GM18858 (cell line): ENCODE results near the gene DRD1.

Experiments used
- ATAC-seq: cut with Tn5 transposase; IDR thresholded peaks from one replicate; pipeline ENCODE4 v1.9.1; 2021; ENCODE audit not compliant: unreplicated experiment

The DRD1 gene

DNA sequence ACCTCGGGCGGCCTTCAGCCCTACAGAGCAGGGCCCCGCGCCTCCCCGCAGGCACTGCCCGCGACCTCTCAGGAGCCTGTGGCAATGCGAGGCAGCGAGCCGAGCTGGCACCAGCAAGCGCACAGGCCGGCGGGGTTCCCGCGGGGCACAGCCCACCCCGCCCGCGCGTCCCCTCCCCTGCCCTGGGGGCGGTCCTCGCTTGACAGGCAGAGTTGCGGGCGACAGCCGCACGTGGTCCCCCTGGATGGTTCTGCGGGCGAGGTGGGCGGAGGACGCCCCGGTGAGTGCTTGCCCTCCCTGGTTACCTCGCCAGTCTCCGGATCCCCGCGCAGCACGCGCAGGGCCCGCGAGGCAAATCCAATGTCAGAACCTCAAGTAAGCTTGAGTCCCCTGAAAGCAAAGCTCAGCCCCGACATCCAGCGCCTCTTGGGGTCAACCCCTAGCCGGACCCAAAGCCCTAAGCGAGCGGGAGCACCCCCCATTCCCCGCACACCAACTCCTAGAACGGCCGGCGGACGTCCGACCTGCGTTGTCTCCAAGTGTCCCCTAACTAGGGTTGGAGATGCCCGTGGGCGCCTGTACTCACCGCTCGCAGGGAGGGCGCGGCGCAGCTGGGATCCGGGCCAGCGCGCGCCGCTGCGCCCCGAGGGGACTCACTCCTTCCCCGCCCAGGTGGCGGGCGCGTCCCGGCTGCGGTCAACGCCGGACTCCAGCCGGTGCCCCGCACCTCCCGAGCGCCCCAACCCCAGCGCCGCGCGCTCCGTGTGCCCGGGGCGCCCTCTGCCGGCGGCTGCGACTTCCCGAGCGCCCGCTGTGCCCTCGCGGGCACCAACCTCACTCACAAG lies at the start of gene DRD1:
TSS of gene DRD1 (minus strand) at position 123 of the 845 bp plus-strand sequence. CDS start 1,083 bp downstream, outside the sequence.
- no peak for ATAC-seq

DNA sequence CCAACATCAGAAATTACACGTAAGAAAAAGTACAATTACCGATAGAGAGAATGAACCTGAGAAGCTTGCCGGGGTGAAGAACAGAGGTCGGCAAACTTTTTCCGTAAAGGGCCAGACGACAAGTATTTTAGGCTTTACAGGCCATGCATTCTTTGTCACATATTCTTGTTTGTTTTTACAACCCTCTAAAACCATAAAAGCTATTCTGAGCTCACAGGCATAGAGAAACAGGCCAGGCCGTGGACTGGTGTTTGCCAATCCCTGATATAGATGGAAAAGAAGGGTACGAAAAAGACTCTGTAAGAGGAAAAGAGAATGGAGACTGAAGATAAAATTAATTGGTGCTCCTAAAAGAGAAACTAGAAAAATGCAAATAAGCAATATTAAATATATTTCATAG lies 49.7 kb upstream of the DRD1 start:
- no peak for ATAC-seq

DNA sequence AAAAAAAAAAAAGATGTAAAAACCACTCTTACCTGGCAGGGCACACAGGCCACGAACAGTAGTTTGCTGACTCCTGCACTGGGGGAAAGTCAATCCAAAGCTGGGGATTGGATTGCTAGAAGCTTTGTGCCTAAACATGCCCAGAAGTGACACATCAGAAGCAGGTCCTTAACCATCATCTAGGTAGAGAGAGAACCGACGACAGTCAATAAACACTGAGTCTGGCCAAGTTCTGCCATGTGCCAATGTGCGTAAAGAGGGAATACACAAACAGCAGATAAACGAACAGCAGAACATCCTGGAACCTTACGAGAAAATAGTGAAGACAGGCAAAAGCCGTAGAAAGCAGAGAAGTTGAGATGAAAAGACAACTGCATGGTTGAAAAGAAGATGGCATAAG lies 49.3 kb upstream of the DRD1 start:
- no peak for ATAC-seq

DNA sequence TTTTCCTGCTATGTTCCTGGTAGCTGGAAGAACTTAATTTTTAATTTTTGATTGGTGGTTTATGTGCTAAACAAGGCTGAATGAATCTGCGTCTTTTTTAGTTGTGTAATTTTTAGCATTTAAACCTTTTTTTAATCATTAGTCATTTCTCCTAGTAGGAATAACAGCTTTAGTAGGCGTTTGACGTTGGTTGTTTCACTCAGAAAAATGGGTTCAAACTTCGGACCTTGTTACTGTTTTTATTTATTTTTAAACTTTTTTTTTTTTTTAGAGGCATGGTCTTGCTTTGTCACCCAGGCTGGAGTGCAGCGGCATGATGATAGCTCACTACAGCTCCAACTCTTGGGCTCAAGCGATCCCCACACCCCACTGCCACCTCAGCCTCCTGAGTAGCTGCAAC lies 47.2 kb upstream of the DRD1 start:
- no peak for ATAC-seq

DNA sequence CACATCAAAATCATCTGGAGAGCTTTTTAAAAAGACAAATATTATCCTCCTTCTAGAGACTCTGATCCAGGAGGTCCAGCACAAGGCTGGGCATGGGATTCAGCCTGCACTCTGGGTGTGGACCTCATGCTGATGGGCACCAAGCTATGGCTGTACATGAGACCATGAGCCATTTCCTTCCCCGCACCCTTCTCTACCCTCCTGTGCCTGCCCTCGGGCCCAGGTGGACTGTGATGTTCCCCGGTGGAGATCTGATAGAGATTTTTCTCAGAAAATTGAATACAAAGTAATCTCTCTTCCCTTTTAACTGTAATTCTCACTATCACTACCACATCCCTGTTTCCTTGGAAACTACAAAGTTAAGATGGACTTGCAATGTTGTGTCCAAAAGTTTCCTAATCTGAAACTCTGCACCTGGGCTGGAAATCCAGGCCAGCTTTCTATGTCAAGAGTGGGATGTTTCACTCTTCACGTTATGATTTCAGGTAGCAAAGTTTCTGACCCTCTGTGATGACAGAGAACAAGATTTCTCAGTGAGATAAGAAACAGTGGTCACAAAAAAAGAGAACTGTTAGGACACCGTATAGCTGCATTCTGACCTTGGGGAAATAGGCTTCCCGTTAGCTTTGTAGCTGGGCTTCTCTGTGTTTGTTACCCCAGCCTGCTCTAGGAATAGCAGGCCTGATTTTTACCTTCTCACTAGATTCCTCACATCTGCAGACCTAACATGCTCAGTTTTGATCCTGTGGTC lies 45.9 kb upstream of the DRD1 start:
- ATAC-seq = no peak

DNA sequence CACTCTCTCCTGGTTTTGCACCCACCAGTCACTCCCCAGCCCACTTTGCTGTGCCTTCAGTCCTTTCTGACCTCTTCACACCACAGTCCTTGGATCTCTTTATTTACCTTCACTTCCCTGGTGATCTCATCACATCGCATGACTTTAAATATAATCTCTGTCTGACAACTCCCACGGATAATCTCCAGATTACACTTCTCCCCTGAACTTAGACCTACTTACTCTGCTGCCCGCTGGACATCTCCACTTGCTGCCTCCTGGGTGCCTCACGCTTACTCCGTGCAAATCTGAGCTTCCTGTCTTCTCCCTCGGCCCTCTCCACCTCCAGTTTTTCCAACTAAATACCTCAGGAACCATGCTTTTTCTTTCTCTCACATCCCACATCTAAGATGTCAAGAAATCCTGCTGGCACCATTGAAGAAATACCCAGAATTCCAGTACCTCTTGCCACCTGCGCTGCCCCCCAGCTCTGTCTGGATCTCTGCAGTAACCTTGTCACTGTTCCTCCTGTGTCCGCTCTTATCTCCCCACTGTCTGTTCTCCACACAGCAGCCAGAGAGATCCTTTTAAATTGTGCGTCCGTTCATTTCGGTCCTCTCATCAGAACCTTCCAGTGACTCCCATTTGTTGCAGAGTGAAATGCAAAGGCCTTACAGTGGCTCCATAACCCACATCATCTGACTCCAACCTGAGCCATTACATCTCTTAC lies 43.7 kb upstream of the DRD1 start:
- ATAC-seq = no peak

DNA sequence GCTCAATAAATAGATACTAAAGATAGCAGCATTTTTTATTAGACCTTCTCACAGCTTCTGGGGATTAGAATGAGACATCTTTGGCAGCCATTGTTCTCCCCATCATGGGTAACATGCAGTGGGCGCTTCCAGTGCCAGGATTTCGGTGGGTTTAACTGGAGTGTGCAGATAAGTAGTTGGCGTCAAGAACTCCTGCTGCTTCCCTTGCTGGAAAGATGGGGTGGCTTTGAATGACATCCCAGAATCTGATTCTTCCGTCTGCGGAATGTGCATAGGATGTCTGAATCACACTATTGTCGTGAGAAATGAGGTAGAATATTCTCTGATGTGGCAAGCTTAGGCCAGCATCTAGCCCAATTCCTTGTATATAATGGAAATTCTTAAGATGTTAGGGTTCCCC lies 41.6 kb upstream of the DRD1 start:
- ATAC-seq = no peak

DNA sequence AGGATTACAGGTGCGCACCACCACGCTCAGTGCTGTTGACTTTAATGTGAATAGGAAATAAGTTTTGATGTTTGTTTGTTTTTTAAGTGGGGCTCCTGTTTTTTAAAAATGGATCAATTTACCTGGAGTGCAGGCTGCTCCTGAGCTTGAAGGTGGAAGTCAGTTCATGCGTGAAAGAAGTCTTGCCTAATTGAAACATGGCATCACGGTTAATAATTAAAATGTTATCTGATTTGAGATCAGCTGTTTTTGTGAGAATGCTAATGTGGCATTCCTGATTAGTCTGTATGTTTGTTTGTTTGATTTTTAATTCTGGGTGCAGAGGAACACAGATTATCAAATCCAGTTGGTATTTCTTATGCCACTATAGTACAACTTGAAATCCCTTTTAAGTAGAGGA lies 40.8 kb upstream of the DRD1 start:
- no peak for ATAC-seq

DNA sequence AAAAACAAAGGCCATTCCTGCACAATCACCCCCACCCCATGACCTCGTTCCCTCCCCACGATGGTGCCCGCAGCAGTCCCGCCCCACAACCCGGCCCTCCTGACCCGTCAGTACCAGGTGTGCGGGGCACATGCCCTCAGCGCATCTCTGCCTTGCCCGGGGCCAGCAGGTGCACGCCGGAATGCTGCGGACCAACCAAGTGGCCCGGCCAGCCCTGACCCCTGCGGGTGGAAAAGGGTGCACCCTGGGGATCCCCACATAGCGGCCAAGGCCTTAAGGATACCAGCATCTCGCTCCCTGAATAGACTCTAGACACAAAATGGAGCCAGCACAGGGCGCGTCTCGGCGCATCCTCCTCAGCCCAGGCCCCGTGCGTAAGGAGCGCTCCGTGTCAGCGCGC lies 40.3 kb upstream of the DRD1 start:
- no peak for ATAC-seq

DNA sequence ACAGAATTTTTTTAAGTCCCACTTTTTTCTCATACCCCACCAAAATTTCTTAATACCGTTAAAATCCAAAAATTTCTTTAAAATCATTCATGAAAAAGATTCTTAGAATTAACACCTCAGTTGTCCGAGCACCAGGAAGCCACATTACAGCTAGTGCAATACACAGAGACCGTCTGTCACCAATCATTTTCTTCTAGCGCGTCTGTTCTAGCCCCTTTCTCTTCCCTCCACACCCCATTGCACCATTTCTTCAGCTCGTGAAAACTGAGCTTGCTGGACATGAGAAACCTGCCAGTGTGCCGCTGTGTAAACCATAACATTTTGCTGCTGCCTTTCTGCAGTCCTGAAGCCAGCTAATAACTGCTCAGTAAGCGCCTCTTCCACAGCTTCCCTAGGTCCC lies 39.4 kb upstream of the DRD1 start:
- ATAC-seq = no peak

DNA sequence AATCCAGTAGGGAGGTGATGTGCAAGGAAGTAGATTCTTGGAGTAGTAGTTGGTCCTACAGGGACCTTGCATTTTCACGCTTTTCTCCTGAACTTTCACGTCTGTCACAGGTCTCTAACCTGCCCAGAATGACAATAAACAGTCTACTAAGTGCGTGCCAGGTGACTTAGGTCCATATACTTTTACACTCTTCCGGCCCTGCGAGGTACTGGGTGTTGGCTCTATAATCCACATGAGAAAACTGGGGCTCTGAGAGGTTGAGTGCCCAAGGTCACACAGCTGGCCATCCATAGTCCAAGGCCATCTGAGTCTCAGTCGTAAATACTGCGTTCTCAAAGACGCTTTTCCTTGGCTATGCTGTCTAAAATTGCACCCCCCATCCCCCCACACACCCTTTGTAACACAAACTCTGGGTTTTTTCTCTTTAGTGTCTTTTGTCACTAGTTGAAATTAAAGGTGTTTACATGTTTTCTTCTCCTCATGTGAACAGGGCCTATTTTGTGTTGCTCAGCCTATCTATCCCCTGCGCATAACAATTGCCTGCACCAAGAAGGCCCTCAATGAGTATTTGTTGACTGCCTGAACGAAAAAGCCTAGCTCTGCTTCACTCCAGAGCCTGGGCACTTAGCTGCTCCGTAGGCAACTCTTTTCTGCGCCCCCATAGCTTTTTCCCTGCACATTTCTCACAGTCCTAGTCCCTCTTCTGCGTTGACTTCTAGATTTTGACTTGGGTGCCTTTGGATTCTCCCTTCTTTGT lies 35.3 kb upstream of the DRD1 start:
- no peak for ATAC-seq

DNA sequence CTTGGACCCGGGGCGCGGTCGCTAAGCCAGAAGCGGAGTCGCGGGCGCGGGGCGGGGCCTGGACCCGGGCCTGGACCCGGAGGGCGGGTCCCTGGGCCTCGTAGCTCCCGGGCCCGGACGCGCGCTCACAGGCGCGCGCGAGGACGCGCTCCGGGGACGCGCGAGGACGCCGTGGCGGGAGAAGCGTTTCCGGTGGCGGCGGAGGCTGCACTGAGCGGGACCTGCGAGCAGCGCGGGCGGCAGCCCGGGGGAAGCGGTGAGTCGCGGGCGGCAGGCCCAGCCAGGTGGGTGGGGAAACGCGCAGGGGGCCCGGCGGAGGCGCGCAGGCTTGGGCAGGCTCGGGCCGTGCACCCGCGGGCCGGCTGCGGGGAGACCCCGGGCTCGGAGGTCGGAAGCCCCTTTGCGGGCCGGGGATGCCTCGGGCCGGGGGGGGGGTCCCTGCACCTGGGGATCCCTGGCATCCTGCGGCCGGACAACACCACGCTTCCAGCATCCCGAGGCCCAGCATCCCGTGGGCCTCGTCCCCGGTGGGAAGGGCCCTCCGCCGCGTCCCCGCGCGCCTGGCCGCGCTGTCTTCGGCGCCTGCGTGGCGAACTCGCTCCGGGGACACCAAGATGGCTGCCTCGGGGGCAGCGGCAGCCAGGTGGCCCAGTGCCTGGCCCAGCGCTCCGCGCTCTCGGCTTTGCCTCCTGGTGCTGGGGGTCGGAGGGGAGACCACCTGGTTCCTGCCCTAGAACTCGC lies 34.6 kb upstream of the DRD1 start, which contains the start of gene SFXN1:
TSS of gene SFXN1 (plus strand) at position 177 of the 741 bp plus-strand sequence. CDS start 13,544 bp downstream, outside the sequence.
- ATAC-seq = peak; percentile 75

DNA sequence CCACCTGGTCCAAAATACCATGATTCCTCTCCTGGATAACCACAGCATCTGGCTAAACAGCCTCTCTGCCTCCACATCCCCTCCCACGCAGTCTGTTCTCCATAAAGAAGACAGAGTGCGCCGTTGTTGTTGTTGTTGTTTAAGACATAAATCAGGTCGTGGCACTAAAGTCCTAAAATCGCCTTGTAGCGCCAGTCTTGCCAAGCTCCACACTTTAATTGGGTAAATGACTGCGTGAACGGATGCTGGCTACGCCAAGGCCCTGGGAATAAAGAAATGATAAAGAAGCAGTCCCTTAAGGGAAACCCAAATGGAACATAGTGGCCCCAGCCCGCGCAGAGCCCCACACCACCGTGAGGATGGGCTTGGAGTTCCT lies 34.0 kb upstream of the DRD1 start:
- ATAC-seq = no peak

DNA sequence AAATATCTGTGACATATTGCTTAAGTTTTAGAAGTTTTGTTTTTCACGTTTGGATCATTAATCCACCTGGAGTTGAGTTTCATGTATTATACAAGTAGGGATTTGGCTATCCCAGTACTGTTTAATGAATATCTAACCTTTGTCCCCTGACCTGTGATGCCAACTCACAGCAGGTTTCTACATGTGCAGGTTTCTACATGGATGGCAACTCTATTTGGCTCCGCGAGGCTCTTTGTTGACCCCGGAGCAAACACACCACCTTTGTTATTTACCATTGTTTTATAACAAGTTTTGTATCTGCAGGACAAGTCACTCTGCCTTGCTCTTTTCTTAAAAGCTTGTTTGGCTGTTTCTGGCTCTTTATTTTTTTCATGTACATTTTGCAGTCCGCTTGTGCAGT lies 33.5 kb upstream of the DRD1 start:
- no peak for ATAC-seq

DNA sequence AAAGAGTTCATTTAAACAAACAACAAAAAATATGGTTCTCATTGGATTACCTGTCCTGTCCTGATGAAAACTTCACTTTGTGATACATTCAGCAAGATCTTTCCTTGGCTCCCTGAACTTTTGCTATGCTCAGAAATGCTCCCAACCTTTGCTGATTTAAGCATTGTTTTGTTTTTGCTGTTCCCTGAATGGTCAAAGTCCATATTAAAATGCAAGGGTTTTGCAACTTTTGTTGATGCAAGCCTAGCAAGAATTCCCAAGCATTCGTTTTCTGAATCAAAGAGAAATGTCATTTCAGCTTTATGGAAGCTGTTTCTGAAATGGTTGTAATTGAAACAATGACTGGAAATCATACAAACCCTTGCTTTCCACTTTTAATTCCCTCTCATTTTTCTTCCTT lies 31.3 kb upstream of the DRD1 start:
- no peak for ATAC-seq

DNA sequence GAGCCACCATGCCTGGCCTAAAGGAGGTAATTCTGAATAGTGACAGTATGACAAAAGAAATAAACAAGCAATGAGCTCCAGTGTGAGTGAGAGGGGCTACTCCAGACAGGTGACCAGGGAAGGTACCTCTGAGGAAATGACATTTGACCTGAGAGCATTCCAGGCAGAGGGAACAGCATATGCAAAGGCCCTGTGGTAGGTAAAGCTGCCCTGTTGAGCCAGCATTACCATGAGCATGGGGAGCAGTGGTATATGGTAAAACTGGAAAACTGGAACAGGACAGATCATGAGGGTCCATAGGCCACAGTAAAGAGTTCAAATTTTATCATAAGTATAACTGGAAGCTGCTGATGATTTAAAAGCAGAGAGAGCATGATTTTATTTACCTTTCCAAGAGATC lies 28.4 kb upstream of the DRD1 start:
- no peak for ATAC-seq

DNA sequence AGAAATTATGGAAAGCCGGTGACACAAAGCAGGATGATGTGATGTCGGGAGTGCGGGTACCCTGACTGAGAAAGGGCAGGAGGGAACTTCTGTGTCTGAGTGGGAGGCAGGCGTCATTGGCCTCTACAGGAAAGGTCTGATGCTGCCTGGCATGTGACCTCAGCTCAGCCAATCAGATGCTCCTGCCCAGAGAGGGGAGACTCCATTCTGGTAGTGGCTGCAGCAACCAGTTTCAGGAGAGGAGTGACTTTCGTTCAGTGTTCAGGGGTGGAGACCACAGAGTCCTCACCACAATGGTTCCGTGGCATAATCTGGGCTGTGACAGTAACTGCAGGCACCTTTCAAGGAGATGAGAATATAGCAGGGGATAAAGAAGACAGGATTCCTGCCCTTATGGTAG lies 27.6 kb upstream of the DRD1 start:
- ATAC-seq = no peak

DNA sequence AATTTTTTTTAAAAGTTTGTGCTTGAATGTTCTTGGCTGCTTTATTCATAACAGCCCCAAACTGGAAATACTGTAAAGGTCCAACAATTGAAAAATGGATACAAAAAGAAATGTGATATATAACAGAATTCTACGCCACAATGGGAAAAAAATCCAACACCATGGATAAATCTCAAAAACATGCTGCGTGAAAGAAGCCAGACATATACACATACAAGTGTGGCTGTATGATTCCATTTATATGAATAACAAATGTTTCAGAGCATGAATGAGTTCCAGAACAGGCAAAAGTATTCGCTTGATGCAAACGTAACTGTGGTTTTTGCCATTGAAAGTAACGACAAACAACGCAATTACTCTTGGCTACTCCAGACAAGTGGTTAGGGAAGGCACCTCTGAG lies 27.2 kb upstream of the DRD1 start:
- no peak for ATAC-seq

DNA sequence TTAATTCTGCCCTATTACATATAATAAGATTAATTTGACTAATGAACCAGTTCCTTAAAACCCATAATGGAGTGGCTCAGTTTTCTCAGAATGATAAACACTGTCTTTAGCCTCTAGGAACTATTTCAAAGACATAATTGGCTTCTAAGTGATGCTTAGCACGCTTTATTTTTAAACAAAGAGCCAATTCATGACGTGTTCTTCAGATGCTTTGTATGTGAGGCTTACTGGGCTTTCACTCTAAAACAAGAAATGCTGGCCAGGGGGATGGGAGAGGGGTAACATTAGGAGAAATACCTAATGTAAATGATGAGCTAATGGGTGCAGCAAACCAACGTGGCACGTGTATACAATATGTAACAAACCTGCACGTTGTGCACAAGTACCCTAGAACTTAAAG lies 26.8 kb upstream of the DRD1 start:
- no peak for ATAC-seq

DNA sequence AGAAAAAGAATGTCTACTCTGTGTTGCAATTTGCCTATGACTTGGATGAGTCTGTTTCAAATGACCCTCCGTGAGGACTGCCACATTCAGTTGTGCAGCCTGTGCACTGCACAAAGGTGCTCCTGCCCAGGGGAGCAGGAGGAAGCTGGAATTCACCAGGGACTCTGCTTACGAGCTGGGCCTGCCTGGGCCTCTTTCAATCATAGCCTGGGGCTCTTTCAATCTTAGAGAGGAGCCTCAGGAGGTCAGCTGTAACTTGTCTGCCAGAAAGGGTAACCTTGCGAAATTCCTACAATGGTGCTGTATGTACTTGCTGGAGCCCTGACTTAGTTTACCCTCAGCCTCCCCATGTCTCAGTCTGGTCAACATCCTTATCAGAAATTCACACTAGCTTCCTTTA lies 25.9 kb upstream of the DRD1 start:
- ATAC-seq = no peak
